PC-9 (cell line): ENCODE data around the gene RABL3. TPM values are rescaled to one million over a fixed set of nuclear protein-coding genes. Genes with fewer than 3 reads are reported as not detected.

Experiments used
- BruUV-seq: library from RNA; stranded (reverse); fragments of 400-500 nt; replicated peaks from 2 replicates; lab custom pipeline; 2021; lab: Mats Ljungman, UMichigan
- CTCF ChIA-PET: fragments of 300-600 bp; sonication (Branson Sonifier 250); formaldehyde crosslinking; loops from one replicate; lab custom pipeline; 2022; ENCODE audit warnings: antibody characterized with exemption; lab: Charles Lee
- POLR2A ChIA-PET: fragments of 300-600 bp; sonication (Branson Sonifier 250); formaldehyde crosslinking; loops from one replicate; lab custom pipeline; 2022; ENCODE audit warnings: antibody characterized with exemption; ENCODE audit not compliant: unreplicated experiment; lab: Charles Lee
- DNase-seq, 2 experiments: peaks; one replicate each; pipeline versions ENCODE4 v3.0.0 to v3.0.0-alpha.2; 2015 to 2022; ENCODE audit warnings: mixed read lengths in 1 of 2
- H2AFZ ChIP-seq: fragments of 200-600 bp; sonication (generic); 2 replicates; pipeline ENCODE4 v1.8.1; 2017; ENCODE audit warnings: antibody characterized with exemption
- H3F3A ChIP-seq: fragments of 200-600 bp; sonication (generic); 2 replicates; pipeline ENCODE4 v1.8.1; 2017; ENCODE audit warnings: antibody characterized with exemption, mild to moderate bottlenecking, low read depth; ENCODE audit not compliant: insufficient read depth
- H3K27ac ChIP-seq: fragments of 200-600 bp; sonication (generic); 2 replicates; pipeline ENCODE4 v1.6.1; 2016; ENCODE audit warnings: mixed run types
- H3K27me3 ChIP-seq: fragments of 200-600 bp; sonication (generic); 2 replicates; pipeline ENCODE4 v1.6.1; 2016; ENCODE audit warnings: low read depth, mixed run types; ENCODE audit not compliant: insufficient read depth
- H3K36me3 ChIP-seq: fragments of 200-600 bp; sonication (generic); 2 replicates; pipeline ENCODE4 v1.6.1; 2016; ENCODE audit warnings: low read depth, mixed run types
- H3K4me1 ChIP-seq: fragments of 200-600 bp; sonication (generic); replicated peaks from 2 replicates; pipeline ENCODE4 v1.6.1; 2016; ENCODE audit warnings: mixed run types; ENCODE audit not compliant: insufficient read depth
- H3K4me2 ChIP-seq: fragments of 200-600 bp; sonication (generic); 2 replicates; pipeline ENCODE4 v1.6.1; 2017; ENCODE audit warnings: mixed run types
- H3K4me3 ChIP-seq: fragments of 200-600 bp; sonication (generic); 2 replicates; pipeline ENCODE4 v1.6.1; 2016; ENCODE audit warnings: mixed run types
- H3K79me2 ChIP-seq: fragments of 200-600 bp; sonication (generic); 2 replicates; pipeline ENCODE4 v1.6.1; 2017; ENCODE audit warnings: low read depth, mixed run types
- H3K9me2 ChIP-seq: fragments of 200-600 bp; sonication (generic); 2 replicates; pipeline ENCODE4 v1.8.1; 2017; ENCODE audit warnings: mild to moderate bottlenecking; ENCODE audit not compliant: insufficient read depth
- H3K9me3 ChIP-seq: fragments of 200-600 bp; sonication (generic); 2 replicates; pipeline ENCODE4 v1.8.1; 2016; ENCODE audit warnings: low read depth; ENCODE audit not compliant: insufficient read depth
- H4K20me1 ChIP-seq: fragments of 200-600 bp; sonication (generic); 2 replicates; pipeline ENCODE4 v1.8.1; 2017; ENCODE audit not compliant: insufficient read depth
- EZH2 ChIP-seq: fragments of 200-600 bp; sonication (generic); IDR thresholded peaks from 2 replicates; pipeline ENCODE4 v1.8.0; 2017; ENCODE audit warnings: antibody characterized with exemption, low read depth
- intact Hi-C: fragments of 100-400 bp; cut with micrococcal nuclease; formaldehyde crosslinking; loops from one replicate; pipeline ENCODE4 v1.10.0; 2022; ENCODE audit not compliant: unreplicated experiment
- total RNA-seq: library from RNA; stranded (reverse); gene quantifications from 2 replicates; pipeline ENCODE4 v1.2.3, GENCODE V29; 2021
- TF ChIP-seq, protein P1 (sequence below): fragments of 200-600 bp; sonication (generic); conservative IDR thresholded peaks from 2 replicates; pipeline ENCODE4 v1.6.1; 2017; ENCODE audit warnings: mixed run types, antibody characterized with exemption, mild to moderate bottlenecking, moderate library complexity

RABL3 gene
- total RNA-seq, 1 experiment from 2014 or later: 29.8 TPM

DNA sequence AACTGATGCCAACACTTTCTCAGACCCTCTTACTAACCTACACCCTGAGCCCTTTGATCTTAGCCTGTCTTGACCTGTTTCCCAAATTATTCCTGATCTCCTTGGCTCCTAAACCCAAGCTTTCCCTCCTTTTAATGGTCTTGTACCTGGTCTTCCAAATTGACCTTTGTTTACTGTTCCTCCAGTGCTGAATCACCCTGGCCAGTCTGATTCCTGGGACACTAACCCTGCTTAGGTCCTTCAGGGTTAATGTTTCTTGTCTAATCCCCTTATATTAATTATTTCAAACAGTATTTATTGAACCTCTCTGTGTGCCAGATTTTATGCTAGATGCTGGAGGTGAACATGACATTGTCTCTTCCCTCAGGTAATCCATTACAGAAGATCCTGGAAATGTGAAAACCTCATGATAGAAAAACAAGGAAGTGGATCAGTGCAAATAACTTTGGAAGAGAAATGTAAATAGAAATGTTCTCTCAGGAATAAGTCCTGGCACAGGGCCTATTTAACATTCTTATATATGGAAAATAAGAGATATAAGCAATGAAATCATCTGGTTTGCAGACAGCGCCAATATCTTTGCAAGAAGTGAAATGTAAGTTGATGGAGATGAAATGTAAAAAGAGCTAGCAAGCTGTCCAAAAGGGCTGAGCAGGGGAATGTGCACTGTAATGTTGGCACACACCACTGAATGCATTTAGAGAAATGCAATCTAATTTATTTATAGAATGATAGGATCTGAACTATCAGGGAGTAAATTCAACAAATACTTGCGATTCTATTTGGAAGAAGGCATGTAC is 81.0 kb downstream of the RABL3 start:
- no peak overlapping the region for H3K27ac ChIP-seq
- TF ChIP-seq EZH2: no peak
- TF ChIP-seq, protein P1, sequence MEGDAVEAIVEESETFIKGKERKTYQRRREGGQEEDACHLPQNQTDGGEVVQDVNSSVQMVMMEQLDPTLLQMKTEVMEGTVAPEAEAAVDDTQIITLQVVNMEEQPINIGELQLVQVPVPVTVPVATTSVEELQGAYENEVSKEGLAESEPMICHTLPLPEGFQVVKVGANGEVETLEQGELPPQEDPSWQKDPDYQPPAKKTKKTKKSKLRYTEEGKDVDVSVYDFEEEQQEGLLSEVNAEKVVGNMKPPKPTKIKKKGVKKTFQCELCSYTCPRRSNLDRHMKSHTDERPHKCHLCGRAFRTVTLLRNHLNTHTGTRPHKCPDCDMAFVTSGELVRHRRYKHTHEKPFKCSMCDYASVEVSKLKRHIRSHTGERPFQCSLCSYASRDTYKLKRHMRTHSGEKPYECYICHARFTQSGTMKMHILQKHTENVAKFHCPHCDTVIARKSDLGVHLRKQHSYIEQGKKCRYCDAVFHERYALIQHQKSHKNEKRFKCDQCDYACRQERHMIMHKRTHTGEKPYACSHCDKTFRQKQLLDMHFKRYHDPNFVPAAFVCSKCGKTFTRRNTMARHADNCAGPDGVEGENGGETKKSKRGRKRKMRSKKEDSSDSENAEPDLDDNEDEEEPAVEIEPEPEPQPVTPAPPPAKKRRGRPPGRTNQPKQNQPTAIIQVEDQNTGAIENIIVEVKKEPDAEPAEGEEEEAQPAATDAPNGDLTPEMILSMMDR: no peak
- H4K20me1 ChIP-seq: no peaks in the 10 kb centered on the region
- BruUV-seq: no TSS peak
- H3K4me2 ChIP-seq: no peak overlapping the region
- H3K36me3 ChIP-seq: no peaks in the 10 kb centered on the region
- POLR2A ChIA-PET: interaction anchor here (0.6 kb wide), 1 partner anchor 9 kb away, joined by 11 read pairs; no protein-coding TSS in a partner anchor
- peaks cover 7% of the 10 kb centered on the region; the same call in 1 of the 2 replicates for H3K4me1 ChIP-seq
- intact Hi-C loops: no loop called here
- H3K9me2 ChIP-seq: no peaks in the 10 kb centered on the region; the same call in 1 of the 2 replicates
- no peak overlapping the region for H2AFZ ChIP-seq
- no peaks in the 10 kb centered on the region for H3K27me3 ChIP-seq
- CTCF ChIA-PET: no interaction called here
- DNase-seq: no peak
- no peaks in the 10 kb centered on the region for H3K79me2 ChIP-seq
- no peak overlapping the region for H3K4me3 ChIP-seq
- H3F3A ChIP-seq: no peaks in the 10 kb centered on the region
- no peaks in the 10 kb centered on the region for H3K9me3 ChIP-seq

DNA sequence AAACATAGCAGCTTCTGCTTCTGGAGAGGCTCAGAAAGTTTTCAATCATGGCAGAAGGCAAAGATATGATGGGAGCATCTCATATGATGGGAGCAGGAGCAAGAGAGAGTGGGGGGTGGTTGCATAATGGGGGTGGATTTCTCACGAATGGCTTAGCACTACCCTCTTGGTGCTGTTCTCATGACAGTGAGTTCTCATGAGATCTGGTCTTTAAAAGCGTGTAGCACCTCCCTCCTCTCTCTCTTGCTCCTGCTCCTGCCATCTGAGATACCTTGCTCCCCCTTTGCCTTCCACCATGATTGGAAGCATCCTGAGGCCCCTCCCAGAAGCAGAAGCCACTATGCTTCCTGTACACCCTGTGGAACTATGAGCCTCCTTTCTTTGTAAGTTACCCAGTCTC is 82.5 kb downstream of the RABL3 start:
- ChIA-PET POLR2A (no interaction called here), CTCF (no interaction called here)
- Histone ChIP-seq H3K27ac (no peak overlapping the region), H3K4me2 (no peak overlapping the region), H3K36me3 (no peaks in the 10 kb centered on the region), H3K9me3 (no peaks in the 10 kb centered on the region), H3F3A (no peaks in the 10 kb centered on the region), H3K27me3 (no peaks in the 10 kb centered on the region), H2AFZ (no peak overlapping the region), H3K9me2 (no peaks in the 10 kb centered on the region; the same call in none of the 2 replicates), H3K4me1 (peaks cover 7% of the 10 kb centered on the region; the same call in 1 of the 2 replicates), H4K20me1 (no peaks in the 10 kb centered on the region), H3K79me2 (no peaks in the 10 kb centered on the region), H3K4me3 (no peak overlapping the region)
- TF ChIP-seq, protein P1: no peak
- TF ChIP-seq EZH2: no peak
- no peak for DNase-seq
- no TSS peak for BruUV-seq
- intact Hi-C loops: no loop called here

DNA sequence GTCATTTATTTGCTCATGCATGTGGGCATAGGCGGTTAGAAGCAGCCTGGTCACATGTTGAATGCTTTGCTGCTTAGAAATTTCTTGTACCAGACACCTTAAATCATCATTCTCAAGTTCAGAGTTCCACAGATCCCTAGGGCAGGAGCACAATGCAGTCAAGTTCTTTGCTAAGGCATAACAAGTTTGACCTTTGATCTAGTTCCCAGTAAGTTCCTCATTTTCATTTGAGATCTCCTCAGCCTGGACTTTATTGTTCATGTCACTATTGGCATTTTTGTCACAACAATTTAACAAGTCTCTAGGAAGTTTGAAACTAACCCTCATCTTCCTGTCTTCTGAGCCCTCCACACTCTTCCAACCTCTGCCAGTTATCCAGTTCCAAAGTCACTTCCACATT is 83.0 kb downstream of the RABL3 start:
- CTCF ChIA-PET: no interaction called here
- TF ChIP-seq, protein P1: no peak
- TF ChIP-seq EZH2: no peak
- POLR2A ChIA-PET: no interaction called here

More for the DNA sequence above, 83.0 kb downstream of the RABL3 start:
- no peaks in the 10 kb centered on the region for H4K20me1 ChIP-seq
- no peak overlapping the region for H3K4me3 ChIP-seq
- no peaks in the 10 kb centered on the region for H3K9me3 ChIP-seq
- no peak overlapping the region for H2AFZ ChIP-seq
- H3K27me3 ChIP-seq: no peaks in the 10 kb centered on the region
- DNase-seq: no peak
- no peak overlapping the region for H3K27ac ChIP-seq
- no peaks in the 10 kb centered on the region for H3F3A ChIP-seq
- no peak overlapping the region for H3K4me2 ChIP-seq
- peaks cover 7% of the 10 kb centered on the region; the same call in 1 of the 2 replicates for H3K4me1 ChIP-seq
- H3K9me2 ChIP-seq: no peaks in the 10 kb centered on the region; the same call in none of the 2 replicates
- no peaks in the 10 kb centered on the region for H3K36me3 ChIP-seq
- no TSS peak for BruUV-seq
- intact Hi-C loops: no loop called here
- H3K79me2 ChIP-seq: no peaks in the 10 kb centered on the region
